Kidney (tissue), 14 donors: Measurements from ENCODE around the gene SHISAL1. TPM values are rescaled to one million over a fixed set of nuclear protein-coding genes. Genes with fewer than 3 reads are reported as not detected.

Source experiments
- DNase-seq, 5 donors: peaks; one replicate each; pipeline ENCODE4 v3.0.0-alpha.2; 2013 to 2020
- FAIRE-seq: peaks from 2 replicates; lab custom pipeline; 2012; peaks lifted over from hg19 to GRCh38; lab: Jason Lieb, UNC
- H3K27ac ChIP-seq, 2 donors: one replicate each; pipeline ENCODE4 v1.7.0; 2013; ENCODE audit warnings: low read depth in 2 of 2, low read length in 2 of 2, inconsistent platforms in 1 of 2
- H3K27me3 ChIP-seq: one replicate; pipeline ENCODE4 v1.7.1; 2013; ENCODE audit warnings: low read length, inconsistent platforms; ENCODE audit not compliant: control insufficient read depth, insufficient read depth
- H3K36me3 ChIP-seq, 3 donors: one replicate each; pipeline versions ENCODE4 v1.7.0 to v1.7.1; 2013; ENCODE audit warnings: low read length in 3 of 3, control low read depth in 1 of 3, inconsistent platforms in 1 of 3; ENCODE audit not compliant: insufficient read depth in 3 of 3, control insufficient read depth in 2 of 3
- H3K4me1 ChIP-seq, 3 donors: one replicate each; pipeline versions ENCODE4 v1.7.0 to v1.7.1; 2013; ENCODE audit warnings: low read length in 3 of 3, inconsistent platforms in 1 of 3, low read depth in 1 of 3; ENCODE audit not compliant: control insufficient read depth in 2 of 3, insufficient read depth in 2 of 3
- H3K4me3 ChIP-seq, 3 donors: one replicate each; pipeline versions ENCODE4 v1.7.0 to v1.8.1; 2013; ENCODE audit warnings: low read length in 3 of 3, control low read depth in 1 of 3, inconsistent platforms in 1 of 3
- H3K9ac ChIP-seq, 3 donors: one replicate each; pipeline versions ENCODE4 v1.7.0 to v1.7.1; 2013; ENCODE audit warnings: low read length in 3 of 3, control low read depth in 1 of 3, inconsistent platforms in 1 of 3
- H3K9me3 ChIP-seq, 3 donors: one replicate each; pipeline versions ENCODE4 v1.7.0 to v1.7.1; 2013; ENCODE audit warnings: low read length in 3 of 3, control low read depth in 1 of 3, inconsistent platforms in 1 of 3; ENCODE audit not compliant: control insufficient read depth in 2 of 3, insufficient read depth in 1 of 3
- CTCF ChIP-seq: IDR thresholded peaks from 3 replicates; pipeline ENCODE4 v1.5.1; 2012; ENCODE audit warnings: mild to moderate bottlenecking, moderate library complexity, borderline replicate concordance; ENCODE audit not compliant: insufficient read depth; ENCODE audit errors: extremely low read depth
- intact Hi-C: fragments of 100-400 bp; cut with DNase I; formaldehyde crosslinking; loops from one replicate; pipeline ENCODE4 v1.11.1; 2022
- polyA plus RNA-seq: library from polyadenylated mRNA; stranded (reverse); fragments of 350-450 nt; fragmentation: Illumina TruSeq; extraction: RNeasy Lipid Tissue Mini Kit (QIAGEN cat#74804); gene quantifications from one replicate; pipeline ENCODE4 v1.2.3, GENCODE V29; 2014; ENCODE audit warnings: low read depth, low replicate concordance; ENCODE audit not compliant: insufficient read depth
- total RNA-seq: library from RNA; stranded (reverse); fragmentation: NEBNext Ultra II Directional; extraction: Animal tissue kit (Norgen Biotek cat#: 25700); gene quantifications from one replicate; pipeline ENCODE4 v1.2.1, GENCODE V29; 2021
- donor health status: control.
- donor health status: control.
- donor health status: control.
- donor health status: control.
- donor health status: control.
- donor health status: DM: yes; HTN: yes; CAD: no.
- donor health status: Normal renal cell carcinoma (clear cell type).

Gene SHISAL1
- total and polyA plus RNA-seq, 2 donors from 2014 or later, result 0.04 to 1.1 TPM

GRCh38 chr22:44205516-44206329 lies 107.0 kb downstream of the SHISAL1 start:
- peaks cover 0 to 3% (median 2%) of the 10 kb centered on the region in 3 donors for H3K9me3 ChIP-seq
- no peaks in the 10 kb centered on the region for H3K4me1 ChIP-seq
- FAIRE-seq (no peak), DNase-seq (peak in 2 of 5 donors; percentile 32 to 72)
- intact Hi-C loops, result no loop called here
- no peak overlapping the region for H3K27ac ChIP-seq
- no peaks in the 10 kb centered on the region for H3K36me3 ChIP-seq
- no peak for TF ChIP-seq CTCF
- H3K27me3 ChIP-seq, result no peaks in the 10 kb centered on the region
- H3K9ac ChIP-seq, result no peak overlapping the region
- no peak overlapping the region for H3K4me3 ChIP-seq

GRCh38 chr22:44204739-44205515 lies 107.8 kb downstream of the SHISAL1 start:
- intact Hi-C loops, result no loop called here
- Histone ChIP-seq H3K9ac (no peak overlapping the region), H3K4me3 (no peak overlapping the region), H3K9me3 (peaks cover 0 to 3% (median 2%) of the 10 kb centered on the region in 3 donors), H3K4me1 (no peaks in the 10 kb centered on the region), H3K36me3 (no peaks in the 10 kb centered on the region), H3K27me3 (no peaks in the 10 kb centered on the region), H3K27ac (no peak overlapping the region)
- DNase-seq (peak in 1 of 5 donors; percentile 18), FAIRE-seq (no peak)
- no peak for TF ChIP-seq CTCF

GRCh38 chr22:44203203-44203602 lies 109.5 kb downstream of the SHISAL1 start:
- peak in 1 of 5 donors; percentile 10 for DNase-seq
- Histone ChIP-seq H3K27me3 (no peaks in the 10 kb centered on the region), H3K9me3 (no peaks in the 10 kb centered on the region), H3K4me3 (no peak overlapping the region), H3K27ac (no peak overlapping the region), H3K9ac (no peak overlapping the region), H3K4me1 (no peaks in the 10 kb centered on the region), H3K36me3 (no peaks in the 10 kb centered on the region)
- no peak for FAIRE-seq
- intact Hi-C loops, result no loop called here
- no peak for TF ChIP-seq CTCF
